ENCODE measurements around the gene TSPO2. TPM values are rescaled to one million over a fixed set of nuclear protein-coding genes. Genes with fewer than 3 reads are reported as not detected.

Gene TSPO2
- total RNA-seq, 1 experiment from 2014 or later = not detected

DNA sequence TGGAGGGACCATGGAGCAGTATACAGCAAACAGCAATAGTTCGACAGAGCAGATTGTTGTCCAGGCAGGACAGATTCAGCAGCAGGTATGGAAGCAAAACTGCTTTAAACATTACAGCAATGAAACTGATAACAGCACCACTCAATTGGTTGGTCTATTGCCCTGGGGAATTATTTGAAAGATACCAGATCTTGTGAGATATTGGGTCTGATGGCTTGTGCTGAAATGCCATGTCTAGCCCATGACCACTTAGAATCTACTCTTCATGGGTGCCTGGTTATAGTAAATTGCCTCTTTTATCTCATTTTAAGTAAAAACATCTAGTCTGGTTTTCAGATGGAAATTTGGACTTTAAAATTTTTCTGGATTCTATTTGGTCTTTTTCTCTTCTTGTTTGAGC is 36.8 kb downstream of the TSPO2 start:
- H3K9ac ChIP-seq (ENCODE audit: low read length) = no peak overlapping the region
- H3K4me2 ChIP-seq (ENCODE audit: low read length) = no peak overlapping the region
- peaks cover 20 to 26% of the 10 kb centered on the region in 2 experiments for H3K36me3 ChIP-seq (ENCODE audit: control insufficient read depth in 1 of 2, insufficient read depth in 2 of 2, low read length in 2 of 2)
- BruUV-seq (replicated peaks) = no TSS peak
- no peaks in the 10 kb centered on the region for H3K27me3 ChIP-seq (ENCODE audit: insufficient read depth, low read length)
- H3K9me2 ChIP-seq (ENCODE audit: insufficient read depth) = no peaks in the 10 kb centered on the region
- TF ChIP-seq YY1 (IDR thresholded peaks at IDR 0.05; ENCODE audit: extremely low read depth, insufficient replicate concordance, low read depth, low read length) (no peak), CEBPB (IDR thresholded peaks at IDR 0.05; ENCODE audit: low read depth) (no peak), REST (IDR thresholded peaks at IDR 0.05; ENCODE audit: low read depth) (no peak), ZBTB33 (IDR thresholded peaks at IDR 0.05; ENCODE audit: extremely low read depth, insufficient replicate concordance, low read length) (no peak)
- no peak overlapping the region for H3K27ac ChIP-seq (ENCODE audit: low read depth, low read length)
- no peaks in the 10 kb centered on the region for H3K9me3 ChIP-seq (ENCODE audit: control insufficient read depth in 1 of 2, insufficient read depth in 1 of 2, low read depth in 1 of 2, low read length in 2 of 2)
- ATAC-seq (no peak), DNase-seq (ENCODE audit: low read depth, low spot score) (no peak)
- CTCF ChIA-PET = no interaction called here
- POLR2A ChIA-PET = no interaction called here
- H4K20me1 ChIP-seq (ENCODE audit: insufficient read depth) = no peaks in the 10 kb centered on the region
- RAD21 ChIA-PET (ENCODE audit: low non-redundant PET in 1 of 2, low total read pairs in 2 of 2, uncharacterized antibody in 2 of 2, unreplicated experiment in 2 of 2) = no interaction called here
- intact Hi-C loops (cut with micrococcal nuclease) = no loop called here
- H3K4me1 ChIP-seq (ENCODE audit: control insufficient read depth in 1 of 2, insufficient read depth in 2 of 2, low read length in 2 of 2) = peaks cover 7 to 8% of the 10 kb centered on the region in 2 experiments; a peak in 3 of 4 replicates
- no peak overlapping the region for H3K4me3 ChIP-seq (replicated peaks in 1 of 2; ENCODE audit: low read depth in 1 of 2, low read length in 2 of 2)
- no peak overlapping the region for H2AFZ ChIP-seq (ENCODE audit: low read depth, low read length, poor library complexity, severe bottlenecking)
- H3K79me2 ChIP-seq (ENCODE audit: insufficient read depth, low read length) = peaks cover 88% of the 10 kb centered on the region
